Measurements from ENCODE around the gene R3HDM4.
"Not testable (repeated sequence)": the region's sequence is repeated elsewhere in the genome, so short reads cannot be mapped to it uniquely, and the experiment has no call there.

R3HDM4 gene

DNA sequence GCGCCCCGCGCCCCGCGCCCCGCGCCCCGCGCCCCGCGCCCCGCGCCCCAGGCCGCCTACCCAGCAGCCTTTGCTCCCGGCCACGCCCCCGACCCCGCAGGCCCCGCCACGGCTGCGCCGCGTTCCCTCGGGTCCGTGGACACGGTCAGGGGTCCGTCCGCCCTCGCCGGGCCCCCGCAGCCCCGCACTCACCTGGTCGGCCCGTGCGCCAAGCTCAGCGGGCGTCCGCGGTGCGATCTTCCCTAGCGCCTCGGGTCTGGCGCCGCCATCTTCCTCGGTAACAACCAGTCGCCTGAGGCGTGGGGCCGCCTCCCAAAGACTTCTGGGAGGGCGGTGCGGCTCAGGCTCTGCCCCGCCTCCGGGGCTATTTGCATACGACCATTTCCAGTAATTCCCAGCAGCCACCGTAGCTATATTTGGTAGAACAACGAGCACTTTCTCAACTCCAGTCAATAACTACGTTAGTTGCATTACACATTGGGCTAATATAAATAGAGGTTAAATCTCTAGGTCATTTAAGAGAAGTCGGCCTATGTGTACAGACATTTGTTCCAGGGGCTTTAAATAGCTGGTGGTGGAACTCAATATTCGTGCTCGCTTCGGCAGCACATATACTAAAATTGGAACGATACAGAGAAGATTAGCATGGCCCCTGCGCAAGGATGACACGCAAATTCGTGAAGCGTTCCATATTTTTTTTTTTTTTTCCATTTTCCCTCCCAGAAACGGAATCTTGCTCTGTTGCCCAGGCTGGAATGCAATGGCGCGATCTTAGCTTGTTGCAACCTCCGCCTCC lies 19.9 kb downstream of the R3HDM4 start, which contains the start of the genes MED16 and RNU6-9:
MED16 (minus strand) TSS at position 294 of the 796 bp plus-strand sequence. CDS start 2,056 bp downstream, outside the sequence.
RNU6-9 (plus strand) TSS at position 591 of the 796 bp plus-strand sequence.
- Histone ChIP-seq H3K79me2 (peaks cover 5% of the 10 kb centered on the region), H3K27ac (peak within 1 kb of the TSS; percentile 96), H3K36me3 (ENCODE audit: control insufficient read depth, insufficient read depth, low read length) (no peaks in the 10 kb centered on the region), H3K4me3 (ENCODE audit: low read depth, low read length) (peak within 1 kb of the TSS; percentile 92), H3K9me3 (ENCODE audit: control insufficient read depth, low read length) (no peaks in the 10 kb centered on the region), H3K9ac (peak within 1 kb of the TSS; percentile 83), H3K27me3 (ENCODE audit: control insufficient read depth, insufficient read depth, low read length) (no peaks in the 10 kb centered on the region), H3K4me2 (ENCODE audit: low read length) (peak within 1 kb of the TSS; percentile 92), H3K4me1 (no peaks in the 10 kb centered on the region), H2AFZ (peak within 1 kb of the TSS; percentile 97)
- TF ChIP-seq CTCF (IDR thresholded peaks at IDR 0.05): no peak

- Histone ChIP-seq H3K9me3 (ENCODE audit: control insufficient read depth, low read length) (no peaks in the 10 kb centered on the region), H3K4me2 (ENCODE audit: low read length) (peak overlapping the region; percentile 91), H3K79me2 (peaks cover 5% of the 10 kb centered on the region), H3K4me3 (ENCODE audit: low read depth, low read length) (peak overlapping the region; percentile 80), H3K4me1 (no peaks in the 10 kb centered on the region), H2AFZ (peak overlapping the region; percentile 13), H3K27me3 (ENCODE audit: control insufficient read depth, insufficient read depth, low read length) (no peaks in the 10 kb centered on the region), H3K27ac (peak overlapping the region; percentile 6), H3K9ac (no peak overlapping the region), H3K36me3 (ENCODE audit: control insufficient read depth, insufficient read depth, low read length) (no peaks in the 10 kb centered on the region)
- TF ChIP-seq CTCF (IDR thresholded peaks at IDR 0.05): no peak
Measured at GRCh38 chr19:892243-892893, 20.7 kb downstream of the R3HDM4 start.

GRCh38 chr19:891421-892200 lies 21.4 kb downstream of the R3HDM4 start:
- not testable (repeated sequence) for H3K36me3 ChIP-seq (ENCODE audit: control insufficient read depth, insufficient read depth, low read length); H3K27me3 ChIP-seq (ENCODE audit: control insufficient read depth, insufficient read depth, low read length); H3K9me3 ChIP-seq (ENCODE audit: control insufficient read depth, low read length); H3K79me2 ChIP-seq; H3K4me1 ChIP-seq; H3K27ac ChIP-seq; H2AFZ ChIP-seq; H3K9ac ChIP-seq
- peak overlapping the region; percentile 91 for H3K4me2 ChIP-seq (ENCODE audit: low read length)
- peak overlapping the region; percentile 80 for H3K4me3 ChIP-seq (ENCODE audit: low read depth, low read length)

DNA sequence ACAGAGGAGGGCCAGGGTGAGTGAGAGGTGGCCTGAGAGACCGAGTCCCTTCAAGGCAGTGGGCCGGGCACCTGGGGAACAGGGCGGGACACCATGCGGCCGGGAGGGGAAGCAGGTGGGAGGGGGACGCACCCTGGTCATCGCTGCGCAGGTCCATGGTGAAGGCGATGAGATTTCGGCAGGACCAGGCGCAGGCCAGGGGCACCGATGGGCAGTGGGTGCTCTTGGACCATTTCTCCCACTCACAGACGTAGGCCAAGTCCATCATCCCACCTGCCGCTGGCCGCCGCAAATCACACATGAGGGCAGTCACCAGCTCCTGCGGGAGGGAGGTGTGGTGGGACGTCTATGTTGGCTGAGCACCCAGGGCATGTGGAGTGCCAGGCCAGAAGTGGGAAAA lies 22.2 kb downstream of the R3HDM4 start:
- Histone ChIP-seq H3K9ac (no peak overlapping the region), H3K4me1 (no peaks in the 10 kb centered on the region), H3K27me3 (ENCODE audit: control insufficient read depth, insufficient read depth, low read length) (no peaks in the 10 kb centered on the region), H3K79me2 (peaks cover 5% of the 10 kb centered on the region), H3K4me3 (ENCODE audit: low read depth, low read length) (no peak overlapping the region), H3K9me3 (ENCODE audit: control insufficient read depth, low read length) (no peaks in the 10 kb centered on the region), H3K36me3 (ENCODE audit: control insufficient read depth, insufficient read depth, low read length) (no peaks in the 10 kb centered on the region), H3K4me2 (ENCODE audit: low read length) (no peak overlapping the region), H2AFZ (no peak overlapping the region), H3K27ac (no peak overlapping the region)
- TF ChIP-seq CTCF (IDR thresholded peaks at IDR 0.05): no peak

Measured in parathyroid adenoma (tissue), 2 donors.